Measurements from ENCODE around the gene CUX1.

The CUX1 gene

GRCh38 chr7:101900103-101900502 is 82.7 kb downstream of the CUX1 start:
- no peak for DNase-seq

- DNase-seq, result no peak
Measured at GRCh38 chr7:101901661-101902491, 84.5 kb downstream of the CUX1 start.

GRCh38 chr7:101902680-101903514 is 85.5 kb downstream of the CUX1 start:
- DNase-seq, result peak; percentile 84

GRCh38 chr7:101903515-101903868 is 86.1 kb downstream of the CUX1 start:
- no peak for DNase-seq

GRCh38 chr7:101904019-101904418 is 86.6 kb downstream of the CUX1 start:
- no peak for DNase-seq

- DNase-seq, result no peak
Measured at GRCh38 chr7:101905203-101905865, 87.9 kb downstream of the CUX1 start.

GRCh38 chr7:101906291-101907240 is 89.1 kb downstream of the CUX1 start:
- DNase-seq, result no peak

GRCh38 chr7:101910991-101911799 is 93.8 kb downstream of the CUX1 start:
- no peak for DNase-seq

- peak; percentile 54 for DNase-seq
Measured at GRCh38 chr7:101911800-101912715, 94.6 kb downstream of the CUX1 start.

GRCh38 chr7:101912716-101913110 is 95.3 kb downstream of the CUX1 start:
- no peak for DNase-seq

GRCh38 chr7:101913247-101913721 is 95.9 kb downstream of the CUX1 start:
- no peak for DNase-seq

GRCh38 chr7:101913851-101914250 is 96.4 kb downstream of the CUX1 start:
- DNase-seq, result peak; percentile 85

- no peak for DNase-seq
Measured at GRCh38 chr7:101915000-101915399, 97.6 kb downstream of the CUX1 start.

- DNase-seq, result no peak
Measured at GRCh38 chr7:101916041-101916800, 98.8 kb downstream of the CUX1 start.

- DNase-seq, result no peak
Measured at GRCh38 chr7:101916876-101917275, 99.5 kb downstream of the CUX1 start.

- no peak for DNase-seq
Measured at GRCh38 chr7:101917566-101917965, 100.1 kb downstream of the CUX1 start.

- no peak for DNase-seq
Measured at GRCh38 chr7:101918426-101918825, 101.0 kb downstream of the CUX1 start.

- no peak for DNase-seq
Measured at GRCh38 chr7:101919363-101920115, 102.1 kb downstream of the CUX1 start.

GRCh38 chr7:101921061-101921460 is 103.6 kb downstream of the CUX1 start:
- DNase-seq, result no peak

Data from hematopoietic multipotent progenitor cell treated with erythropoietin and hydrocortisone succinate and interleukin-3 and kit ligand, for 6 days (in vitro differentiated cells).